Measurements from ENCODE around the gene XYLT1.

XYLT1 gene

GRCh38 chr16:17270683-17271109, 200.1 kb downstream of the XYLT1 start (continued):
- TF ChIP-seq ZNF114 (tag by site-specific recombination; IDR thresholded peaks at IDR 0.05) (no peak), ZNF280D (tag by site-specific recombination; IDR thresholded peaks at IDR 0.05) (no peak), ZNF366 (tag by site-specific recombination; conservative IDR thresholded peaks at IDR 0.05) (no peak), ZNF777 (tag by site-specific recombination; IDR thresholded peaks at IDR 0.05; ENCODE audit: borderline replicate concordance) (no peak), KLF1 (tag by site-specific recombination; IDR thresholded peaks at IDR 0.05) (no peak)

- CTCF ChIA-PET = no interaction called here
- POLR2A ChIA-PET = no interaction called here
- Histone ChIP-seq H3K27ac (ENCODE audit: extremely low read depth, low read depth, low read length) (no peak overlapping the region), H3K4me3 (ENCODE audit: low read depth, low read length) (no peak overlapping the region), H3K4me1 (ENCODE audit: control insufficient read depth, insufficient read depth, low read length) (no peaks in the 10 kb centered on the region), H3K9me3 (ENCODE audit: control insufficient read depth, insufficient read depth, low read depth, low read length) (no peaks in the 10 kb centered on the region), H3K36me3 (ENCODE audit: control insufficient read depth in 2 of 2, insufficient read depth in 1 of 2, low read length in 2 of 2) (no peaks in the 10 kb centered on the region)
- TF ChIP-seq GLIS2 (tag by site-specific recombination; IDR thresholded peaks at IDR 0.05) = no peak
- no peak for TF ChIP-seq ZNF10 (tag by site-specific recombination; IDR thresholded peaks at IDR 0.05)
- TF ChIP-seq ZNF280D (tag by site-specific recombination; IDR thresholded peaks at IDR 0.05) = no peak
- TF ChIP-seq SALL2 (tag by site-specific recombination; IDR thresholded peaks at IDR 0.05; ENCODE audit: borderline replicate concordance) = no peak
- no peak for TF ChIP-seq GFI1B (tag by site-specific recombination; IDR thresholded peaks at IDR 0.05)
- no peak for TF ChIP-seq ZNF174 (tag by site-specific recombination; IDR thresholded peaks at IDR 0.05)
Measured at GRCh38 chr16:17270111-17270510, 200.6 kb downstream of the XYLT1 start.

- no peaks in the 10 kb centered on the region for H3K9me3 ChIP-seq (ENCODE audit: control insufficient read depth, insufficient read depth, low read depth, low read length)
- CTCF ChIA-PET = no interaction called here
- POLR2A ChIA-PET = no interaction called here
- H3K27ac ChIP-seq (ENCODE audit: extremely low read depth, low read depth, low read length) = no peak overlapping the region
- H3K4me1 ChIP-seq (ENCODE audit: control insufficient read depth, insufficient read depth, low read length) = no peaks in the 10 kb centered on the region
- no peak overlapping the region for H3K4me3 ChIP-seq (ENCODE audit: low read depth, low read length)
- no peaks in the 10 kb centered on the region for H3K36me3 ChIP-seq (ENCODE audit: control insufficient read depth in 2 of 2, insufficient read depth in 1 of 2, low read length in 2 of 2)
- TF ChIP-seq ZNF146 (tag by site-specific recombination; IDR thresholded peaks at IDR 0.05) (no peak), ZNF404 (tag by site-specific recombination; IDR thresholded peaks at IDR 0.05) (no peak), ZNF544 (tag by site-specific recombination; IDR thresholded peaks at IDR 0.05) (no peak), ZNF202 (tag by site-specific recombination; IDR thresholded peaks at IDR 0.05; ENCODE audit: borderline replicate concordance) (no peak), ZNF175 (tag by site-specific recombination; IDR thresholded peaks at IDR 0.05) (no peak), ZNF155 (tag by site-specific recombination; IDR thresholded peaks at IDR 0.05) (no peak), ZEB2 (tag by site-specific recombination; IDR thresholded peaks at IDR 0.05) (no peak), REST (tag by site-specific recombination; IDR thresholded peaks at IDR 0.05) (no peak), ZNF571 (tag by site-specific recombination; IDR thresholded peaks at IDR 0.05) (no peak), ZNF423 (tag by site-specific recombination; IDR thresholded peaks at IDR 0.05) (no peak), ZNF843 (tag by site-specific recombination; IDR thresholded peaks at IDR 0.05) (no peak)
Measured at GRCh38 chr16:17269439-17269838, 201.3 kb downstream of the XYLT1 start.

Data from HEK293 (cell line).